Measurements from ENCODE around the gene CALML3.

GRCh38 chr10:5506246-5506645, 18.5 kb upstream of the CALML3 start:
- TF ChIP-seq, protein P1, sequence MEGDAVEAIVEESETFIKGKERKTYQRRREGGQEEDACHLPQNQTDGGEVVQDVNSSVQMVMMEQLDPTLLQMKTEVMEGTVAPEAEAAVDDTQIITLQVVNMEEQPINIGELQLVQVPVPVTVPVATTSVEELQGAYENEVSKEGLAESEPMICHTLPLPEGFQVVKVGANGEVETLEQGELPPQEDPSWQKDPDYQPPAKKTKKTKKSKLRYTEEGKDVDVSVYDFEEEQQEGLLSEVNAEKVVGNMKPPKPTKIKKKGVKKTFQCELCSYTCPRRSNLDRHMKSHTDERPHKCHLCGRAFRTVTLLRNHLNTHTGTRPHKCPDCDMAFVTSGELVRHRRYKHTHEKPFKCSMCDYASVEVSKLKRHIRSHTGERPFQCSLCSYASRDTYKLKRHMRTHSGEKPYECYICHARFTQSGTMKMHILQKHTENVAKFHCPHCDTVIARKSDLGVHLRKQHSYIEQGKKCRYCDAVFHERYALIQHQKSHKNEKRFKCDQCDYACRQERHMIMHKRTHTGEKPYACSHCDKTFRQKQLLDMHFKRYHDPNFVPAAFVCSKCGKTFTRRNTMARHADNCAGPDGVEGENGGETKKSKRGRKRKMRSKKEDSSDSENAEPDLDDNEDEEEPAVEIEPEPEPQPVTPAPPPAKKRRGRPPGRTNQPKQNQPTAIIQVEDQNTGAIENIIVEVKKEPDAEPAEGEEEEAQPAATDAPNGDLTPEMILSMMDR (conservative IDR thresholded peaks at IDR 0.05): no peak
- no peak for TF ChIP-seq ZFX (IDR thresholded peaks at IDR 0.05)
